HG02884 (cell line): ENCODE results near the gene SLC29A4.
"Not testable (repeated sequence)": the region's sequence is repeated elsewhere in the genome, so short reads cannot be mapped to it uniquely, and the experiment has no call there.

Experiments used
- ATAC-seq: cut with Tn5 transposase; IDR thresholded peaks from one replicate; pipeline ENCODE4 v1.9.1; 2021; ENCODE audit warnings: mild to moderate bottlenecking, moderate library complexity; ENCODE audit not compliant: unreplicated experiment

Gene SLC29A4

GRCh38 chr7:5295039-5296014, 12.6 kb downstream of the SLC29A4 start:
- no peak for ATAC-seq

GRCh38 chr7:5296015-5296610, 13.4 kb downstream of the SLC29A4 start:
- no peak for ATAC-seq

- no peak for ATAC-seq
Observed at GRCh38 chr7:5296611-5297226, 14.0 kb downstream of the SLC29A4 start.

GRCh38 chr7:5300366-5300765, 17.6 kb downstream of the SLC29A4 start:
- no peak for ATAC-seq

GRCh38 chr7:5302577-5302976, 19.8 kb downstream of the SLC29A4 start:
- ATAC-seq = no peak

- no peak for ATAC-seq
Observed at GRCh38 chr7:5303061-5303460, 20.3 kb downstream of the SLC29A4 start.

- no peak for ATAC-seq
Observed at GRCh38 chr7:5303591-5304505, 21.1 kb downstream of the SLC29A4 start.

GRCh38 chr7:5305050-5305449, 22.3 kb downstream of the SLC29A4 start:
- ATAC-seq = not testable (repeated sequence)

GRCh38 chr7:5307221-5308142, 24.7 kb downstream of the SLC29A4 start:
- ATAC-seq = not testable (repeated sequence)

- ATAC-seq = no peak
Observed at GRCh38 chr7:5309146-5309545, 26.4 kb downstream of the SLC29A4 start.

- no peak for ATAC-seq
Observed at GRCh38 chr7:5310822-5311405, 28.2 kb downstream of the SLC29A4 start.

GRCh38 chr7:5312276-5313070, 29.7 kb downstream of the SLC29A4 start:
- not testable (repeated sequence) for ATAC-seq

GRCh38 chr7:5313076-5313885, 30.5 kb downstream of the SLC29A4 start:
- not testable (repeated sequence) for ATAC-seq

- no peak for ATAC-seq
Observed at GRCh38 chr7:5314864-5315263, 32.1 kb downstream of the SLC29A4 start.

GRCh38 chr7:5315761-5316160, 33.0 kb downstream of the SLC29A4 start:
- ATAC-seq = no peak

- not testable (repeated sequence) for ATAC-seq
Observed at GRCh38 chr7:5318613-5319012, 35.9 kb downstream of the SLC29A4 start.

GRCh38 chr7:5320391-5320790, 37.6 kb downstream of the SLC29A4 start:
- ATAC-seq = no peak
